Measurements from ENCODE around the gene PLA2G4F.

The PLA2G4F gene

DNA sequence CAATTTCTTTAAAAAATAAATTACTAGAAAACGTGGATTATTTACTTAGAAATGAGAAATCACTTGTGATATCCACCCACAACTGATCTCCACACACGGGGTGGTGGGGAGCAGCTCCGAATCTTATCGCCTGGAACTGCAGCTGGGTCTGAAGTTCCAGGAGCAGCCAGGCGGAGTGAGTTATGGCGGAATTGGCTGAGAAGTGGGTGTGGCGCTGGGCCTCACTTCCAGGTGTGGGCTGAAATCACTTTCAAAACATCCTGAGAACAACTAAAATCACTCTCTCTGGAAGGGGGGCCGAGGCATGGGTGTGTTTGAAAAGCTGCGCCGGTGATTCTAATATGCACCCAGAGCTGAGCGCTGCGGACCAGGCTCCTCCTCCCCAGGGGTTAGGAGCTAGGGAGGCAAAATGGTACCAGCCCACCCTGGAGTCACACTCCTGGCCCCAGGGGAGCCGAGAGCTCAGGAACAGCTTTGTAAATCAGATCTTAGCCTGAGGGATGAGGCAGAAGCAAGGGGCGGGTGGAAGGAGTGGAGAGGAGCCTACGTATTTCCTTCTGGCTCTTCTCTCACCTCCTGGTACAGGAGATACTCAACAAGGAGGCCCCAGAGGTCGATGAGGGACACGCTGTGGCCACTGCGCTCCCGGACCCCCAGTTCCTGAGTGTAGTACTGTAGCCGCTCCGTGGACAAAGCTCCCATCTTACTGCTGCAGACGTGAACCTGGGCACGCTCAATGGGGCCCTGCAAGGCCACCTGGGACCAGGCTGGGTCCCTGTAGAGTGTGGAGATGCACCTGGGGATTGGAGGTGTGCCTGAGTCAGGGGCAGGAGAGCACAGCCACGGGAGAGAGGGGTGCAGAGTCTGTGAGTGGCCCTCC lies 9.6 kb downstream of the PLA2G4F start:
- no peak for DNase-seq (ENCODE audit: extremely low spot score)
- ChIA-PET POLR2A (no interaction called here), CTCF (interaction anchor here (0.8 to 1.3 kb wide), 3 partner anchors 9 to 15 kb away, joined by 4 to 5 read pairs (median 4); no protein-coding TSS in a partner anchor)

GRCh38 chr15:42145546-42146455 lies 10.6 kb downstream of the PLA2G4F start:
- CTCF ChIA-PET: interaction anchor here (1.3 kb wide), 1 partner anchor 11 kb away, joined by 4 read pairs; no protein-coding TSS in a partner anchor
- no peak for DNase-seq (ENCODE audit: extremely low spot score)
- TF ChIP-seq, protein P1, sequence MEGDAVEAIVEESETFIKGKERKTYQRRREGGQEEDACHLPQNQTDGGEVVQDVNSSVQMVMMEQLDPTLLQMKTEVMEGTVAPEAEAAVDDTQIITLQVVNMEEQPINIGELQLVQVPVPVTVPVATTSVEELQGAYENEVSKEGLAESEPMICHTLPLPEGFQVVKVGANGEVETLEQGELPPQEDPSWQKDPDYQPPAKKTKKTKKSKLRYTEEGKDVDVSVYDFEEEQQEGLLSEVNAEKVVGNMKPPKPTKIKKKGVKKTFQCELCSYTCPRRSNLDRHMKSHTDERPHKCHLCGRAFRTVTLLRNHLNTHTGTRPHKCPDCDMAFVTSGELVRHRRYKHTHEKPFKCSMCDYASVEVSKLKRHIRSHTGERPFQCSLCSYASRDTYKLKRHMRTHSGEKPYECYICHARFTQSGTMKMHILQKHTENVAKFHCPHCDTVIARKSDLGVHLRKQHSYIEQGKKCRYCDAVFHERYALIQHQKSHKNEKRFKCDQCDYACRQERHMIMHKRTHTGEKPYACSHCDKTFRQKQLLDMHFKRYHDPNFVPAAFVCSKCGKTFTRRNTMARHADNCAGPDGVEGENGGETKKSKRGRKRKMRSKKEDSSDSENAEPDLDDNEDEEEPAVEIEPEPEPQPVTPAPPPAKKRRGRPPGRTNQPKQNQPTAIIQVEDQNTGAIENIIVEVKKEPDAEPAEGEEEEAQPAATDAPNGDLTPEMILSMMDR (IDR thresholded peaks at IDR 0.05; ENCODE audit: control extremely low read depth, extremely low read depth, low read depth, missing control alignments): no peak
- POLR2A ChIA-PET: no interaction called here

More for the DNA sequence above, 9.6 kb downstream of the PLA2G4F start:
- TF ChIP-seq, protein P1 (IDR thresholded peaks at IDR 0.05; ENCODE audit: control extremely low read depth, extremely low read depth, low read depth, missing control alignments): no peak

DNA sequence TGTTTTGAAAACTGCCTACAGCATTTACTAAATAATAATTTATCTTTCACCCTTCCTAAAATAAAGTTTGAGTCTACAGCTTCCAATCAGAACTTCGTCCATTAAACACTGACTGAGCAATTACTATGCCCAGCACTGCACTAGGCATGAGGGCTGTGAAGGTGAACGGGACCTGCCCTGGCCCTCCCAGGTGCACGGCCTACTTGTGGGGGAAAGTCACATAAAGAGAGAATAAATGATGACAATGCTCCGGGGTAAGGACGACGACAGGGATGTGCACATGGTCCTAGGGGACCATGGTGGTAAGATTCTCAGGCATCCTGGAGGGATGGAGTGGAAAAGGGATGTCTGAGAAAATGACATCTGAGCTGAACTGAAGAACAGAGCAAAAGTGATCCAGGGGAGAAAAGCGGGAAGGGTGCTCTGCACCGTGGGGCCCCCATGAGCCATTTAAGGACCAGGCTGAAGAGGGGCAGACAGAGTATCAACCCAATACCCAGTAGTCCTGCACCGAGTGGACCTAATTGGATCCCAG lies 11.5 kb downstream of the PLA2G4F start:
- TF ChIP-seq, protein P1 (IDR thresholded peaks at IDR 0.05; ENCODE audit: control extremely low read depth, extremely low read depth, low read depth, missing control alignments): no peak
- CTCF ChIA-PET: interaction anchor here (0.6 to 1.3 kb wide), 2 partner anchors 11 to 197 kb away, joined by 3 to 4 read pairs; no protein-coding TSS in a partner anchor
- POLR2A ChIA-PET: no interaction called here
- DNase-seq (ENCODE audit: extremely low spot score): no peak

- DNase-seq (ENCODE audit: extremely low spot score): no peak
- TF ChIP-seq, protein P1 (IDR thresholded peaks at IDR 0.05; ENCODE audit: control extremely low read depth, extremely low read depth, low read depth, missing control alignments): no peak
- ChIA-PET CTCF (interaction anchor here (0.6 to 1.1 kb wide), 3 partner anchors 9 to 196 kb away, joined by 3 read pairs; no protein-coding TSS in a partner anchor), POLR2A (no interaction called here)
These were observed 12.4 kb downstream of the PLA2G4F start for GRCh38 chr15:42143866-42144625.

- no peak for DNase-seq (ENCODE audit: extremely low spot score)
- TF ChIP-seq, protein P1 (IDR thresholded peaks at IDR 0.05; ENCODE audit: control extremely low read depth, extremely low read depth, low read depth, missing control alignments): no peak
- CTCF ChIA-PET: interaction anchor here (0.8 to 1.1 kb wide), 4 partner anchors 9 to 13 kb away, joined by 3 read pairs; no protein-coding TSS in a partner anchor
- POLR2A ChIA-PET: no interaction called here
These were observed 13.1 kb downstream of the PLA2G4F start for GRCh38 chr15:42143356-42143755.
